H1 (cell line): ENCODE data around the gene SCN8A. TPM values are rescaled to one million over a fixed set of nuclear protein-coding genes. Genes with fewer than 3 reads are reported as not detected.

Experiments
- CTCF ChIA-PET: fragments of 300-600 bp; sonication (Branson Sonifier 250); formaldehyde crosslinking; loops from one replicate; lab custom pipeline; 2021; ENCODE audit not compliant: partially characterized antibody; lab: Charles Lee
- POLR2A ChIA-PET: fragments of 300-600 bp; sonication (Branson Sonifier 250); formaldehyde crosslinking; loops from one replicate; lab custom pipeline; 2021; ENCODE audit warnings: inconsistent platforms; ENCODE audit not compliant: partially characterized antibody; lab: Charles Lee
- DNase-seq, 2 experiments: peaks; one replicate each; pipeline versions ENCODE4 v3.0.0 to v3.0.0-alpha.2; 2010 to 2022; ENCODE audit warnings: low spot score in 2 of 2, low read depth in 1 of 2, mixed read lengths in 1 of 2
- FAIRE-seq: peaks from 2 replicates; lab custom pipeline; 2011; peaks lifted over from hg19 to GRCh38; lab: Jason Lieb, UNC
- H2AFZ ChIP-seq: 2 replicates; pipeline ENCODE4 v1.8.1; 2012; ENCODE audit warnings: low read length, inconsistent platforms
- H2AK5ac ChIP-seq: 2 replicates; pipeline ENCODE4 v1.6.1; 2013; ENCODE audit warnings: low read depth, low read length
- H2BK120ac ChIP-seq: replicated peaks from 2 replicates; pipeline ENCODE3; 2013; ENCODE audit warnings: low read depth, low read length, inconsistent platforms
- H2BK12ac ChIP-seq: 2 replicates; pipeline ENCODE4 v1.6.1; 2013; ENCODE audit warnings: low read depth, low read length
- H2BK15ac ChIP-seq: 2 replicates; pipeline ENCODE4 v1.6.1; 2013; ENCODE audit warnings: low read length
- H2BK20ac ChIP-seq: 2 replicates; pipeline ENCODE4 v1.6.1; 2013; ENCODE audit warnings: low read length
- H2BK5ac ChIP-seq: 2 replicates; pipeline ENCODE4 v1.6.1; 2013; ENCODE audit warnings: low read depth, low read length
- H3K14ac ChIP-seq: 2 replicates; pipeline ENCODE4 v1.6.1; 2013; ENCODE audit warnings: inconsistent platforms; ENCODE audit not compliant: insufficient read length
- H3K18ac ChIP-seq: 2 replicates; pipeline ENCODE4 v1.6.1; 2013; ENCODE audit warnings: low read length; ENCODE audit errors: extremely low read depth
- H3K23ac ChIP-seq: 2 replicates; pipeline ENCODE4 v1.6.1; 2013; ENCODE audit warnings: inconsistent platforms; ENCODE audit not compliant: insufficient read length
- H3K23me2 ChIP-seq: 2 replicates; pipeline ENCODE4 v1.6.1; 2013; ENCODE audit warnings: low read depth, low read length
- H3K27ac ChIP-seq: 2 replicates; pipeline ENCODE4 v1.6.1; 2011; ENCODE audit warnings: low read depth, low read length, inconsistent platforms
- H3K27me3 ChIP-seq, 4 experiments: replicated peaks in 1 of 4; 1 replicate in 1 of 4; 2 replicates in 3 of 4; pipeline versions ENCODE4 v1.6.1 to v1.8.1; 2011 to 2013; ENCODE audit warnings: low read length in 3 of 4, mild to moderate bottlenecking in 3 of 4, inconsistent platforms in 2 of 4, mixed read lengths in 2 of 4, moderate library complexity in 1 of 4; ENCODE audit not compliant: control insufficient read depth in 3 of 4, insufficient read depth in 3 of 4; ENCODE audit errors: extremely low read depth in 1 of 4
- H3K36me3 ChIP-seq, 4 experiments: 2 replicates each; pipeline versions ENCODE4 v1.6.1 to v1.8.1; 2011 to 2013; ENCODE audit warnings: mild to moderate bottlenecking in 4 of 4, low read length in 3 of 4, moderate library complexity in 2 of 4, control low read depth in 1 of 4, inconsistent platforms in 1 of 4; ENCODE audit not compliant: insufficient read depth in 4 of 4, control insufficient read depth in 2 of 4
- H3K4ac ChIP-seq: replicated peaks from 2 replicates; pipeline ENCODE3; 2013; ENCODE audit warnings: low read length, low read depth, mixed read lengths, inconsistent platforms; ENCODE audit not compliant: insufficient read length
- H3K4me1 ChIP-seq, 4 experiments: replicated peaks in 1 of 4; 1 replicate in 1 of 4; 2 replicates in 3 of 4; pipeline versions ENCODE4 v1.6.1 to v1.8.1; 2011 to 2013; ENCODE audit warnings: low read length in 3 of 4, inconsistent platforms in 2 of 4, mixed read lengths in 1 of 4; ENCODE audit not compliant: insufficient read depth in 4 of 4, control insufficient read depth in 3 of 4
- H3K4me2 ChIP-seq, 2 experiments: 2 replicates each; pipeline versions ENCODE4 v1.6.1 to v1.8.1; 2011 to 2013; ENCODE audit warnings: low read depth in 2 of 2, low read length in 2 of 2, control low read depth in 1 of 2, inconsistent platforms in 1 of 2, mild to moderate bottlenecking in 1 of 2; ENCODE audit not compliant: insufficient read depth in 1 of 2
- H3K4me3 ChIP-seq, 4 experiments: fragments of 200-600, 300-600 bp in 1 of 4; sonication (generic), shearing (Covaris generic), sonication (Bioruptor Twin) in 1 of 4; 2 replicates each; pipeline versions ENCODE4 v1.5.1 to v1.8.1; 2011 to 2016; ENCODE audit warnings: low read length in 4 of 4, low read depth in 3 of 4, control low read depth in 2 of 4, inconsistent platforms in 2 of 4, mild to moderate bottlenecking in 2 of 4, mixed read lengths in 1 of 4, moderate library complexity in 1 of 4; ENCODE audit not compliant: insufficient read depth in 2 of 4; ENCODE audit errors: extremely low read depth in 1 of 4
- H3K56ac ChIP-seq: replicated peaks from 2 replicates; pipeline ENCODE3; 2013; ENCODE audit warnings: low read depth, mild to moderate bottlenecking, mixed read lengths, low read length, inconsistent platforms; ENCODE audit not compliant: insufficient read length
- H3K79me1 ChIP-seq: 2 replicates; pipeline ENCODE4 v1.6.1; 2013; ENCODE audit warnings: low read depth, low read length, control low read depth
- H3K79me2 ChIP-seq, 2 experiments: 2 replicates each; pipeline versions ENCODE4 v1.6.1 to v1.8.1; 2012 to 2013; ENCODE audit warnings: low read length in 2 of 2, mild to moderate bottlenecking in 2 of 2, inconsistent platforms in 1 of 2; ENCODE audit not compliant: insufficient read depth in 2 of 2, control insufficient read depth in 1 of 2
- H3K9ac ChIP-seq, 4 experiments: replicated peaks in 1 of 4; 1 replicate in 1 of 4; 2 replicates in 3 of 4; pipeline versions ENCODE4 v1.6.1 to v1.8.1; 2011 to 2013; ENCODE audit warnings: low read depth in 3 of 4, low read length in 3 of 4, control low read depth in 2 of 4, mild to moderate bottlenecking in 2 of 4, moderate library complexity in 2 of 4, inconsistent platforms in 1 of 4; ENCODE audit errors: extremely low read depth in 1 of 4
- H3K9me3 ChIP-seq, 2 experiments: 2 replicates each; pipeline versions ENCODE4 v1.6.1 to v1.8.1; 2012 to 2013; ENCODE audit warnings: mild to moderate bottlenecking in 2 of 2, moderate library complexity in 2 of 2, control low read depth in 1 of 2, inconsistent platforms in 1 of 2, low read depth in 1 of 2, low read length in 1 of 2, mixed read lengths in 1 of 2; ENCODE audit not compliant: insufficient read depth in 2 of 2
- H4K20me1 ChIP-seq, 2 experiments: replicated peaks in 1 of 2; 2 replicates each; pipeline versions ENCODE3 to v1.8.1; 2011 to 2013; ENCODE audit warnings: inconsistent platforms in 2 of 2, low read length in 2 of 2, mild to moderate bottlenecking in 1 of 2; ENCODE audit not compliant: insufficient read depth in 2 of 2, control insufficient read depth in 1 of 2
- H4K5ac ChIP-seq: 2 replicates; pipeline ENCODE4 v1.6.1; 2013; ENCODE audit warnings: low read length, low read depth, mixed read lengths, inconsistent platforms; ENCODE audit not compliant: insufficient read length
- H4K8ac ChIP-seq: 2 replicates; pipeline ENCODE4 v1.8.0; 2013; ENCODE audit warnings: mild to moderate bottlenecking, moderate library complexity, low read length, inconsistent platforms; ENCODE audit not compliant: insufficient read depth; ENCODE audit errors: extremely low read depth
- H4K91ac ChIP-seq: replicated peaks from 2 replicates; pipeline ENCODE3; 2013; ENCODE audit warnings: low read length, mixed read lengths, inconsistent platforms; ENCODE audit not compliant: insufficient read length
- CTCF ChIP-seq, 3 experiments: IDR thresholded peaks; 1 replicate in 2 of 3; 2 replicates in 1 of 3; pipeline versions ENCODE4 v1.5.1 to v1.6.1; 2011; ENCODE audit warnings: low read length in 3 of 3, mild to moderate bottlenecking in 3 of 3, inconsistent platforms in 2 of 3, low read depth in 1 of 3, moderate library complexity in 1 of 3; ENCODE audit not compliant: insufficient read depth in 1 of 3; ENCODE audit errors: control extremely low read depth in 1 of 3
- JUND ChIP-seq: IDR thresholded peaks from 2 replicates; pipeline ENCODE4 v1.6.1; 2011; ENCODE audit warnings: mild to moderate bottlenecking, improper control_type of control experiment, low read length
- TBP ChIP-seq: IDR thresholded peaks from 2 replicates; pipeline ENCODE4 v1.6.1; 2011; ENCODE audit warnings: low read depth, low read length, improper control_type of control experiment
- WGBS, 2 experiments: shearing (Covaris generic) in 1 of 2; methylation state at CpG; one replicate each; pipeline versions ENCODE4 v1.1.6 to v1.1.7; 2013 to 2015; ENCODE audit warnings: low lambda C conversion rate in 2 of 2, mixed read lengths in 2 of 2, inconsistent platforms in 1 of 2, low coverage in 1 of 2, missing lambda C conversion rate in 1 of 2; ENCODE audit not compliant: insufficient replicate concordance in 2 of 2, insufficient coverage in 1 of 2, insufficient read length in 1 of 2; ENCODE audit errors: extremely low coverage in 1 of 2, missing lambda C conversion rate in 1 of 2; 5-methylcytosine and 5-hydroxymethylcytosine counted together
- polyA plus RNA-seq, 7 experiments: library from polyadenylated mRNA; depleted of rRNA in 3 of 7; stranded (reverse) in 5 of 7; unstranded in 2 of 7; fragments of >200 nt in 5 of 7; fragments of 200-250 nt in 2 of 7; gene quantifications; 1 replicate in 5 of 7; 2 replicates in 1 of 7; 4 replicates in 1 of 7; pipeline versions ENCODE4 v1.2.1 to v1.2.3, GENCODE V29; 2011 to 2013; ENCODE audit warnings: missing spikeins in 2 of 7, mixed read lengths in 2 of 7
- total RNA-seq: library from RNA; stranded (reverse); fragmentation: NEBNext Ultra II Directional; extraction: Animal tissue kit (Norgen Biotek cat#: 25700); gene quantifications from 2 replicates; pipeline ENCODE4 v1.2.1, GENCODE V29; 2021

The SCN8A gene
- total and polyA plus RNA-seq, 2 of the 8 experiments (the other 6 are each of a cell fraction or from before 2014, with no cell fraction given): 6.3 to 10.7 TPM

GRCh38 chr12:51812871-51813270 is 221.8 kb downstream of the SCN8A start:
- Histone ChIP-seq H3K14ac (no peak overlapping the region), H3K23ac (no peak overlapping the region), H3K79me2 (no peaks in the 10 kb centered on the region), H3K79me1 (no peaks in the 10 kb centered on the region), H2AK5ac (no peak overlapping the region), H3K9ac (no peak overlapping the region), H2BK12ac (no peak overlapping the region), H4K91ac (no peak overlapping the region), H4K20me1 (peaks cover 0 to 3% of the 10 kb centered on the region in 2 experiments), H4K5ac (no peak overlapping the region), H2AFZ (no peak overlapping the region), H2BK5ac (no peak overlapping the region), H4K8ac (no peak overlapping the region), H2BK120ac (no peak overlapping the region), H3K36me3 (no peaks in the 10 kb centered on the region), H2BK15ac (no peak overlapping the region), H3K4me2 (no peak overlapping the region; a peak in 1 of 4 replicates), H3K56ac (no peak overlapping the region), H3K27me3 (peaks cover 0 to 38% (median 23%) of the 10 kb centered on the region in 4 experiments; a peak in 5 of 7 replicates), H3K9me3 (no peaks in the 10 kb centered on the region), H3K23me2 (peaks cover 4% of the 10 kb centered on the region; the same call in 1 of the 2 replicates), H3K4me1 (peaks cover 0 to 8% (median 2%) of the 10 kb centered on the region in 4 experiments; a peak in 5 of 7 replicates), H3K27ac (no peak overlapping the region), H3K4ac (no peak overlapping the region), H3K4me3 (no peak overlapping the region), H2BK20ac (no peak overlapping the region), H3K18ac (no peak overlapping the region)
- FAIRE-seq: no peak
- WGBS, 2 experiments: 81% methylated on average over 13 of the region's 13 CpGs; no CpG with 5 or more reads in 1 of the 2 experiments
- POLR2A ChIA-PET: interaction anchor here (0.8 to 2.4 kb wide), 5 partner anchors 8 to 220 kb away, joined by 3 to 10 read pairs (median 6); no protein-coding TSS in a partner anchor
- no peak for TF ChIP-seq JUND
- peak in 1 of 3 experiments; percentile 4; a peak in 1 of 4 replicates for TF ChIP-seq CTCF (IDR thresholded peaks at IDR 0.05; ENCODE audit: control extremely low read depth in 1 of 3, insufficient read depth in 1 of 3, low read depth in 1 of 3, low read length in 3 of 3)
- no peak for TF ChIP-seq TBP
- CTCF ChIA-PET: interaction anchor here (0.8 to 9.0 kb wide), 19 partner anchors 10 to 394 kb away, joined by 3 to 139 read pairs (median 4); no protein-coding TSS in a partner anchor
- no peak for DNase-seq
